ENCODE results near the gene NT5C. TPM values are rescaled to one million over a fixed set of nuclear protein-coding genes. Genes with fewer than 3 reads are reported as not detected.
A peak's percentile ranks its signal among the peaks of the same experiment; 100 is the strongest.

The NT5C gene
- total RNA-seq, 6 experiments from 2014 or later = 10.5 to 35.1 (median 12.6) TPM

- intact Hi-C loops (cut with DNase I) = no loop called here
- peaks cover 0 to 5% (median 0%) of the 10 kb centered on the region in 4 donors for H3K4me1 ChIP-seq
- peak; percentile 100 for TF ChIP-seq POLR2A (IDR thresholded peaks at IDR 0.05)
- TF ChIP-seq CTCF (IDR thresholded peaks at IDR 0.05) = no peak
- H3K9me3 ChIP-seq = no peaks in the 10 kb centered on the region
- no peaks in the 10 kb centered on the region for H3K36me3 ChIP-seq
- peak within 1 kb of the TSS; percentile 38 to 78 (median 77) for H3K27ac ChIP-seq
- H3K27me3 ChIP-seq = no peaks in the 10 kb centered on the region
- ATAC-seq = peak; percentile 99 to 100 (median 100)
- H3K4me3 ChIP-seq = peak within 1 kb of the TSS; percentile 67 to 96 (median 88)
- WGBS (ENCODE audit: insufficient coverage, low coverage, low lambda C conversion rate, missing lambda C conversion rate) = 8% methylated on average over 16 of the region's 67 CpGs
- peak; percentile 98 to 99 (median 98) for DNase-seq
These were observed 22.9 kb upstream of the NT5C start, which contains the start of gene JPT1 for GRCh38 chr17:75154195-75155106. JPT1 (minus strand) TSS chr17:75154512; CDS start chr17:75154397, 115 bp downstream.

- no peaks in the 10 kb centered on the region for H3K36me3 ChIP-seq
- peaks cover 0 to 5% (median 0%) of the 10 kb centered on the region in 4 donors for H3K4me1 ChIP-seq
- peak overlapping the region; percentile 38 to 78 (median 77) for H3K27ac ChIP-seq
These were observed 22.2 kb upstream of the NT5C start for GRCh38 chr17:75153780-75154194.

GRCh38 chr17:75152922-75153779 lies 21.6 kb upstream of the NT5C start:
- Histone ChIP-seq H3K27ac (peak overlapping the region in 1 of 3 donors; percentile 78), H3K9me3 (no peaks in the 10 kb centered on the region), H3K27me3 (no peaks in the 10 kb centered on the region), H3K36me3 (peaks cover 0 to under 1% (median 0%) of the 10 kb centered on the region in 4 donors), H3K4me3 (peak overlapping the region; percentile 67 to 96 (median 88)), H3K4me1 (peaks cover 0 to 5% (median 0%) of the 10 kb centered on the region in 4 donors)
- 19% methylated on average over 22 of the region's 28 CpGs for WGBS (ENCODE audit: insufficient coverage, low coverage, low lambda C conversion rate, missing lambda C conversion rate)
- peak in 1 of 4 donors; percentile 16 for ATAC-seq
- TF ChIP-seq CTCF (IDR thresholded peaks at IDR 0.05) = no peak
- intact Hi-C loops (cut with DNase I) = no loop called here
- peak in 1 of 3 donors; percentile 59 for DNase-seq

More at GRCh38 chr17:75153780-75154194, 22.2 kb upstream of the NT5C start:
- no CpG with 5 or more reads among the region's 35 CpGs for WGBS (ENCODE audit: insufficient coverage, low coverage, low lambda C conversion rate, missing lambda C conversion rate)
- no peaks in the 10 kb centered on the region for H3K9me3 ChIP-seq
- H3K4me3 ChIP-seq = peak overlapping the region; percentile 67 to 96 (median 88)
- ATAC-seq (peak in 2 of 4 donors; percentile 5 to 6), DNase-seq (peak; percentile 33 to 65 (median 55))
- no peaks in the 10 kb centered on the region for H3K27me3 ChIP-seq
- TF ChIP-seq POLR2A (IDR thresholded peaks at IDR 0.05) (no peak), CTCF (IDR thresholded peaks at IDR 0.05) (no peak)
- intact Hi-C loops (cut with DNase I) = no loop called here

- Histone ChIP-seq H3K4me1 (peaks cover 0 to 5% (median 0%) of the 10 kb centered on the region in 4 donors), H3K27ac (no peak overlapping the region), H3K27me3 (no peaks in the 10 kb centered on the region), H3K36me3 (peaks cover 0 to 3% (median 1%) of the 10 kb centered on the region in 4 donors), H3K9me3 (no peaks in the 10 kb centered on the region), H3K4me3 (no peak overlapping the region)
- WGBS (ENCODE audit: insufficient coverage, low coverage, low lambda C conversion rate, missing lambda C conversion rate) = 78% methylated on average over 6 of the region's 6 CpGs
- DNase-seq = no peak
- intact Hi-C loops (cut with DNase I) = no loop called here
- ATAC-seq = no peak
- TF ChIP-seq POLR2A (IDR thresholded peaks at IDR 0.05) = no peak
These were observed 21.0 kb upstream of the NT5C start for GRCh38 chr17:75152523-75152921.

Measured in right lobe of liver (tissue), 6 donors.